H9 (cell line): ENCODE data around the gene ADAR. TPM values are rescaled to one million over a fixed set of nuclear protein-coding genes. Genes with fewer than 3 reads are reported as not detected.

Source experiments
- DNase-seq: peaks from one replicate; pipeline ENCODE4 v3.0.0-alpha.2; 2017
- H2AFZ ChIP-seq: one replicate; pipeline ENCODE4 v1.6.1; 2013; ENCODE audit warnings: mild to moderate bottlenecking, low read length, control low read depth, moderate library complexity
- H2AK5ac ChIP-seq: 2 replicates; pipeline ENCODE4 v1.6.1; 2013; ENCODE audit warnings: low read length, control low read depth, mixed read lengths; ENCODE audit not compliant: insufficient read length
- H2BK120ac ChIP-seq: one replicate; pipeline ENCODE4 v1.6.1; 2013; ENCODE audit warnings: low read depth, mild to moderate bottlenecking, low read length, control low read depth, inconsistent platforms; ENCODE audit not compliant: poor library complexity, severe bottlenecking
- H2BK12ac ChIP-seq: 2 replicates; pipeline ENCODE4 v1.6.1; 2013; ENCODE audit warnings: low read length, control low read depth, mixed read lengths, low read depth; ENCODE audit not compliant: insufficient read length
- H2BK15ac ChIP-seq: 2 replicates; pipeline ENCODE4 v1.6.1; 2013; ENCODE audit warnings: low read depth, low read length, control low read depth
- H2BK20ac ChIP-seq: one replicate; pipeline ENCODE4 v1.6.1; 2013; ENCODE audit warnings: low read depth, mild to moderate bottlenecking, low read length, control low read depth, inconsistent platforms; ENCODE audit not compliant: poor library complexity, severe bottlenecking
- H2BK5ac ChIP-seq: 2 replicates; pipeline ENCODE4 v1.6.1; 2013; ENCODE audit warnings: low read length, control low read depth, mixed read lengths; ENCODE audit not compliant: insufficient read length
- H3K14ac ChIP-seq: 2 replicates; pipeline ENCODE4 v1.6.1; 2013; ENCODE audit warnings: low read length, control low read depth; ENCODE audit not compliant: insufficient read depth
- H3K18ac ChIP-seq: 2 replicates; pipeline ENCODE4 v1.6.1; 2013; ENCODE audit warnings: low read depth, mild to moderate bottlenecking, mixed read lengths, low read length, control low read depth; ENCODE audit not compliant: insufficient read length
- H3K23ac ChIP-seq: 2 replicates; pipeline ENCODE4 v1.6.1; 2013; ENCODE audit warnings: low read length, control low read depth, mixed read lengths, low read depth; ENCODE audit not compliant: insufficient read length
- H3K23me2 ChIP-seq: 2 replicates; pipeline ENCODE4 v1.6.1; 2013; ENCODE audit warnings: low read depth, mild to moderate bottlenecking, mixed read lengths, low read length, control low read depth; ENCODE audit not compliant: insufficient read length, poor library complexity, severe bottlenecking
- H3K27ac ChIP-seq: 2 replicates; pipeline ENCODE4 v1.5.1; 2013; ENCODE audit warnings: low read length, control low read depth, mixed read lengths, low read depth; ENCODE audit not compliant: insufficient read length
- H3K27me3 ChIP-seq: 2 replicates; pipeline ENCODE4 v1.6.1; 2013; ENCODE audit warnings: low read length, control low read depth, inconsistent platforms; ENCODE audit not compliant: insufficient read depth
- H3K4ac ChIP-seq: 2 replicates; pipeline ENCODE4 v1.6.1; 2013; ENCODE audit warnings: low read depth, mild to moderate bottlenecking, control low read depth, inconsistent platforms, low read length, moderate library complexity
- H3K4me1 ChIP-seq: 2 replicates; pipeline ENCODE4 v1.6.1; 2013; ENCODE audit warnings: low read length, control low read depth, inconsistent platforms; ENCODE audit not compliant: insufficient read depth
- H3K4me2 ChIP-seq: 2 replicates; pipeline ENCODE4 v1.6.1; 2013; ENCODE audit warnings: low read length, control low read depth, mixed read lengths; ENCODE audit not compliant: insufficient read length, insufficient read depth
- H3K56ac ChIP-seq: 2 replicates; pipeline ENCODE4 v1.6.1; 2013; ENCODE audit warnings: low read depth, mild to moderate bottlenecking, mixed read lengths, low read length, control low read depth; ENCODE audit not compliant: insufficient read length
- H3K79me1 ChIP-seq: 2 replicates; pipeline ENCODE4 v1.6.1; 2013; ENCODE audit warnings: low read depth, mild to moderate bottlenecking, moderate library complexity, low read length, control low read depth, inconsistent platforms; ENCODE audit not compliant: insufficient read depth, poor library complexity, severe bottlenecking
- H3K79me2 ChIP-seq: 2 replicates; pipeline ENCODE4 v1.6.1; 2013; ENCODE audit warnings: low read length, control low read depth, inconsistent platforms; ENCODE audit not compliant: insufficient read depth
- H3K9ac ChIP-seq: 2 replicates; pipeline ENCODE4 v1.6.1; 2013; ENCODE audit warnings: low read length, control low read depth, mixed read lengths; ENCODE audit not compliant: insufficient read length; ENCODE audit errors: extremely low read depth
- H3K9me3 ChIP-seq: one replicate; pipeline ENCODE4 v1.6.1; 2013; ENCODE audit warnings: low read depth, low read length, inconsistent platforms; ENCODE audit not compliant: control insufficient read depth
- H3T11ph ChIP-seq: one replicate; pipeline ENCODE4 v1.6.1; 2013; ENCODE audit warnings: mild to moderate bottlenecking, low read length, control low read depth, inconsistent platforms
- H4K20me1 ChIP-seq: one replicate; pipeline ENCODE4 v1.6.1; 2013; ENCODE audit not compliant: control insufficient read depth, insufficient read length, insufficient read depth
- H4K5ac ChIP-seq: 2 replicates; pipeline ENCODE4 v1.6.1; 2013; ENCODE audit warnings: low read depth, mild to moderate bottlenecking, mixed read lengths, low read length, control low read depth; ENCODE audit not compliant: insufficient read length
- H4K8ac ChIP-seq: replicated peaks from 2 replicates; pipeline ENCODE4 v1.6.1; 2013; ENCODE audit warnings: low read length, control low read depth, mixed read lengths, low read depth; ENCODE audit not compliant: insufficient read length
- H4K91ac ChIP-seq: 2 replicates; pipeline ENCODE4 v1.6.1; 2013; ENCODE audit warnings: low read depth, mild to moderate bottlenecking, moderate library complexity, mixed read lengths, low read length, control low read depth; ENCODE audit not compliant: insufficient read length
- H3K27ac Mint-ChIP-seq, 3 experiments: 2 replicates in 2 of 3; 3 replicates in 1 of 3; pipeline ENCODE4 v1.8.0; 2020 to 2021; ENCODE audit warnings: mixed read lengths in 3 of 3, mild to moderate bottlenecking in 1 of 3, moderate library complexity in 1 of 3
- H3K27me3 Mint-ChIP-seq: 2 replicates; pipeline ENCODE4 v1.8.0; 2021; ENCODE audit warnings: low read depth, mild to moderate bottlenecking, moderate library complexity, mixed read lengths
- H3K36me3 Mint-ChIP-seq, 3 experiments: 2 replicates in 2 of 3; 3 replicates in 1 of 3; pipeline ENCODE4 v1.8.0; 2020 to 2021; ENCODE audit warnings: low read depth in 3 of 3, mixed read lengths in 3 of 3; ENCODE audit not compliant: insufficient read depth in 1 of 3
- H3K4me1 Mint-ChIP-seq, 2 experiments: 2 replicates each; pipeline ENCODE4 v1.8.0; 2020; ENCODE audit warnings: mixed read lengths in 2 of 2
- H3K4me3 Mint-ChIP-seq, 2 experiments: 2 replicates in 1 of 2; 3 replicates in 1 of 2; pipeline ENCODE4 v1.8.0; 2020 to 2021; ENCODE audit warnings: mild to moderate bottlenecking in 2 of 2, mixed read lengths in 2 of 2, moderate library complexity in 1 of 2
- H3K9me3 Mint-ChIP-seq, 2 experiments: 2 replicates in 1 of 2; 3 replicates in 1 of 2; pipeline ENCODE4 v1.8.0; 2020; ENCODE audit warnings: mild to moderate bottlenecking in 2 of 2, mixed read lengths in 2 of 2, moderate library complexity in 1 of 2
- WGBS: extraction: QIAGEN DNeasy Blood & Tissue Kit; methylation state at CpG from one replicate; pipeline ENCODE4 v1.1.7; 2013; ENCODE audit warnings: missing lambda C conversion rate, low lambda C conversion rate, mixed read lengths; ENCODE audit not compliant: insufficient read length; ENCODE audit errors: extremely low coverage; 5-methylcytosine and 5-hydroxymethylcytosine counted together
- total RNA-seq: library from RNA; stranded (reverse); gene quantifications from 2 replicates; pipeline ENCODE4 v1.2.1, GENCODE V29; 2021
- TF ChIP-seq, protein P1 (sequence below): fragments of 200-600 bp; sonication (generic); conservative IDR thresholded peaks from 3 replicates; pipeline ENCODE4 v1.8.0; 2021; ENCODE audit warnings: antibody characterized with exemption, mild to moderate bottlenecking

Gene ADAR
- total RNA-seq, 1 experiment from 2014 or later, result 236 TPM

DNA sequence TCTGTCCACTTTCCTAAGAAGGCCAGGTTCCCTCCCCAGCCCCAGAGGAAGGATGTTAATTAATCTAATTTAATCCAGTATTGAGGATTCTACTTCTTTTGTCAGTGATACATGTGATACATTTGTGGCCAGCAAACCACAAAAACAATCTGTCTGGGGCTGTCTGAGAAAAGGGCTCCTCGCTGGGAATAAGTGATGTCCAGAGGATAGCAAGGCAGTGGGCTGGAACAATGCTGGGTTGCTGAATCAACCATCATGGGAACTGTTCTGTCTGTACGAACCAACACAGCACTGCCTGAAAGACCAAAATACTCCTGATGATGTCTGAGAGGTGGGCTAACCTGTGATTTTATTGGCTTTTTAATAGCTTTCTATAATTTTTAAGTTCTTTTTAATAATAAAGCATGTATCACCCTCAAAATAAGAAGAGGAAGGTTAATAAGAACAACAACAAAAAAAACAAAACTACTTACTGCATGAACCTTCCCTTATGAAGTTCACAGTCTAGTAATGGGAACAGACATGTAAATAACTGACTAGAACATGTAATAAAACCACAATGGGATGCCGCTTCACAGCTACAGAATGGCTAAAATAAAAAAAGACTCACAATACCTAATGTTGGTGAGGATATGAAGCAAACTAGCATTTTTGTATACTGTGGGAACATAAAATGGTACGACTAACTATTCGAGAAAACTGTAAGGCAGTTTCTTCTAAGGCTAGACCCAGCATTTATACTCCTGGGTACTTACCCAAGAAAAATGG, 11.4 kb upstream of the ADAR start:
- Histone ChIP-seq H2BK120ac (no peak overlapping the region), H3K4me2 (no peak overlapping the region), H3K9me3 (no peaks in the 10 kb centered on the region), H4K5ac (no peak overlapping the region), H2BK12ac (no peak overlapping the region), H4K20me1 (no peaks in the 10 kb centered on the region), H4K91ac (no peak overlapping the region), H4K8ac (no peak overlapping the region), H2BK5ac (no peak overlapping the region), H3K18ac (no peak overlapping the region), H2BK15ac (no peak overlapping the region), H2BK20ac (no peak overlapping the region), H2AFZ (no peak overlapping the region), H3T11ph (no peak overlapping the region), H3K79me2 (peaks cover 46% of the 10 kb centered on the region; the same call in 1 of the 2 replicates), H3K56ac (no peak overlapping the region), H3K23ac (no peak overlapping the region), H3K4me1 (peaks cover 8% of the 10 kb centered on the region; the same call in 1 of the 2 replicates), H3K27ac (no peak overlapping the region), H3K79me1 (peaks cover 3% of the 10 kb centered on the region), H3K27me3 (no peaks in the 10 kb centered on the region), H3K4ac (no peak overlapping the region), H2AK5ac (no peak overlapping the region), H3K23me2 (no peaks in the 10 kb centered on the region), H3K14ac (no peak overlapping the region), H3K9ac (no peak overlapping the region)
- H3K4me3 Mint-ChIP-seq, result no peak overlapping the region
- no CpG with 5 or more reads among the region's 5 CpGs for WGBS
- no peak for DNase-seq
- peaks cover 4 to 6% (median 6%) of the 10 kb centered on the region in 3 experiments; a peak in 4 of 7 replicates for H3K36me3 Mint-ChIP-seq
- peaks cover 30 to 34% of the 10 kb centered on the region in 2 experiments for H3K4me1 Mint-ChIP-seq
- H3K9me3 Mint-ChIP-seq, result no peaks in the 10 kb centered on the region
- no peak overlapping the region for H3K27ac Mint-ChIP-seq
- TF ChIP-seq, protein P1, sequence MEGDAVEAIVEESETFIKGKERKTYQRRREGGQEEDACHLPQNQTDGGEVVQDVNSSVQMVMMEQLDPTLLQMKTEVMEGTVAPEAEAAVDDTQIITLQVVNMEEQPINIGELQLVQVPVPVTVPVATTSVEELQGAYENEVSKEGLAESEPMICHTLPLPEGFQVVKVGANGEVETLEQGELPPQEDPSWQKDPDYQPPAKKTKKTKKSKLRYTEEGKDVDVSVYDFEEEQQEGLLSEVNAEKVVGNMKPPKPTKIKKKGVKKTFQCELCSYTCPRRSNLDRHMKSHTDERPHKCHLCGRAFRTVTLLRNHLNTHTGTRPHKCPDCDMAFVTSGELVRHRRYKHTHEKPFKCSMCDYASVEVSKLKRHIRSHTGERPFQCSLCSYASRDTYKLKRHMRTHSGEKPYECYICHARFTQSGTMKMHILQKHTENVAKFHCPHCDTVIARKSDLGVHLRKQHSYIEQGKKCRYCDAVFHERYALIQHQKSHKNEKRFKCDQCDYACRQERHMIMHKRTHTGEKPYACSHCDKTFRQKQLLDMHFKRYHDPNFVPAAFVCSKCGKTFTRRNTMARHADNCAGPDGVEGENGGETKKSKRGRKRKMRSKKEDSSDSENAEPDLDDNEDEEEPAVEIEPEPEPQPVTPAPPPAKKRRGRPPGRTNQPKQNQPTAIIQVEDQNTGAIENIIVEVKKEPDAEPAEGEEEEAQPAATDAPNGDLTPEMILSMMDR, result no peak
- no peaks in the 10 kb centered on the region for H3K27me3 Mint-ChIP-seq
